Measurements from ENCODE around the gene TAGLN. TPM values are rescaled to one million over a fixed set of nuclear protein-coding genes. Genes with fewer than 3 reads are reported as not detected.

TAGLN gene
- polyA plus RNA-seq, 3 donors = 124 to 132 (median 129) TPM

DNA sequence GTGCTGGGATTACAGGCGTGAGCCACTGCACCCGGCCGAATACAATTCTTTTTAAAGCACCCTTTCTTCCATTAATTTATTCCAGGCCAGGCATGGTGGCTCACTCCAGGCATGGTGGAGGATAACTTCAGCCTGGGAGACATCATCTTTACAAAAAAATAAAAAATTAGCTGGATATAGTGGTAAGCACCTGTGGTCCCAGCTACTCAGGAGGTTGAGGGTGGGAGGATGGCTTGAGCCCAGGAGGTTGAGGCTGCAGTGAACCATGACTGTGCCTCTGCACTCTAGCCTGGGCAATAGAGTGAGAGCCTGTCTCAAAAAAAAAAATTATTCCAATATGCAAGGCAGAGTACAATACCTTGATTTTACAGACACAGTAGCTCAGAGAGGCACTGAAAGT lies 11.4 kb downstream of the TAGLN start:
- no peak for DNase-seq (ENCODE audit: low read depth in 3 of 3, low spot score in 2 of 3)

DNA sequence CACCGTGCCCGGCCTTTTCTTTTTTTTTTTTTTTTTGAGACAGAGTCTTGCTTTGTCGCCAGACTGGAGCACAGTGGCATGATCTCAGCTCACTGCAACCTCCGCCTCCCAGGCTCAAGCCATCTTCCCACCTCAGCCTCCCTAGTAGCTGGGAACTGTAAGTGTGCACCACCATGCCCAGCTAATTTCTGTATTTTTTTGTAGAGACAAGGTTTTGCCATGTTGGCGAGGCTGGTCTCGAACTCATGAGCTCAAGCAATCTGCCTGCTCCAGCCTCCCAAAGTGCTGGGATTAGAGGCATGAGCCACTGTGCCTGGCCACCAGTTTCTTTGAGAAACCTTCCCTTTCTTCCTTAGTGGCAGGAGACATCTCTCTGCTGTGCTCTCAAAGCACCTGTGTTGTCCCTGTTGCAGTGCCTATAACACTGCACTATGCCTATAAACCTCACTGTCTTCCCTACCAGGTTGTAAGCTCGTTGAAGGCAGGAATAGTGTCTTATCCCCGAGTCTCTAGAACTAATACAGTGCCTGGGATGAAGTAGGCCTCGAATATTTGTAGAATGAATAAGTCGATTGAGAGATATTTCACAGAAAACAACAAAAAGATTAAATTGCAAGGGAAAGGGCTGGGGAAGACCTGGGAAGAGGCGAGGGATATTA lies 13.7 kb downstream of the TAGLN start:
- DNase-seq (ENCODE audit: low read depth in 3 of 3, low spot score in 2 of 3) = no peak

DNA sequence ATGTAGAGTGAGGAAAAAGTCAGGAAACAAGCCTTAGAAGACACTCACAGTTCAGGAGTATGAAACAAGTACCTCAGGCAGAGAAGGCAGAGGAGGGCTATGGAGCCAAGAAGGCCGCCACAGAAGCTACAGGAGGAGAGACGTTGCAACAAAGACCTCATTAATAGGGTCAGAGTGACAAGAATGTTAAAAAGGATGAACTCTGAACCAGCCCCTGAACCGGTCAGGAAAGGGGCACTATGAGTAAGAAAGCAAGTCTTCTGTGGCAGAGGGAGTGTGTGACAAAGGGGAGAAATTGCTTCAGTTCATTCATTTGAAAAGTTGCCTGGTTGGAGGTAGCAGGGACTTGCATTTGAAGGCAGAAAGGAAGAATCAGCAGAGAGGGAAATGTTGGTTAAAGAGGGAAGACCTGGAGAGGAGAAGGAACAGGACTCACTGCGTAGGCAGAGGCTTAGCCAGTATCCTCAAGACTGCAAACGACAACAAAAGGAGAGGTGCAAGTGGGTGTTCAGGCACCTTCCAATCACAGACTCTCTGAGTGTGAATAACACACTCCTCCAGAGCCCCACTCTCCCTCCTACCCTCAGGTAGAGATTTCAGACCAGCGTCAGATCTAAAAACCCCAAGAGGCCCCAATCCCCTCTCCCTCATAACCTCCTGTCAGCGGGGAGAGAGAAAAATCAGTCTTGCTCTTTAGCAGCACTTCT lies 15.4 kb downstream of the TAGLN start:
- DNase-seq (ENCODE audit: low read depth in 3 of 3, low spot score in 2 of 3) = no peak

DNA sequence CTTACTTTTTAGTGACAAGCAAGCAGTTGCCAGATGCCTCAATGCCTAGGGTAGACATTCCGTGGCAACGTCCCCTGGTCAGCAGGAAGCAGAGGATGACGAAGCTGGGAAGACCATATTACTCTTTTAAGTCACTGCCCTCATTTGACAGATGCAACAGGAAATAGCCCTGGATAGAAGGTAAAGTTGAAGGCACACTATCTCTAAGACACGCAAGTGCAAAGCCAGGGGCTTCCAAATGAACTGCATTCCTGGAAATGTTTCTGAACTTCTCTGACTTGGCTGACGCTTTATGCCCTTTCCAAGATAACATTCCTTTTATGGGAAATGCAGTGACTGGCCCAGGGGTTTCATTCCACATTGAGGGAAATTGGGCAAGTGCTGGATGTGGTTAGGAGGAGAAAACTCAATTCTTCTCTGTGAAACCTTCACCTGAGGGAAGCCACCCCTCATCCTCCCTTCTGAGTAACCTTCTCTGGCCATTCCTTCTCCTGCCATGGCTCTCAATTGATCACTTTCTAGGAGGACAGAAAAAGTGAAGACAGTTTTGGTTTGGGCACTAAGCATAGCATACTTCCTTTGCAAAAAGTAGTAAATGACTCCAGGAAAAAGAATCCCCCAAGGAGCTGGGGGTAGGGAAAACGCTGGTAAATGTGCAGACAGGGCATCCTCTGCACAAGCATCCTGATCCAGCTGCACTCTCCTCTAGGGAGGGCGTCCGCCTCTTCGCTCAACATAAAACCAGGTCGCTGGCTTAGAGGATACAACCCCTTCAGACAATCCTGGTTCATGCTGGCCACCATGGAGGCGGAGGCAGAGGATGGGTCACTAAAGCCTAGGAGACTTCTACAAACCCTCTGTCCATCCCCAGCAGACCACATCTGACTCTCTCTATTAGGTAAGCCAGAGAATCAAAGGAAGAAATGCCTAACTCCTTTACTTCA lies 18.2 kb downstream of the TAGLN start:
- DNase-seq (ENCODE audit: low read depth in 3 of 3, low spot score in 2 of 3) = no peak

DNA sequence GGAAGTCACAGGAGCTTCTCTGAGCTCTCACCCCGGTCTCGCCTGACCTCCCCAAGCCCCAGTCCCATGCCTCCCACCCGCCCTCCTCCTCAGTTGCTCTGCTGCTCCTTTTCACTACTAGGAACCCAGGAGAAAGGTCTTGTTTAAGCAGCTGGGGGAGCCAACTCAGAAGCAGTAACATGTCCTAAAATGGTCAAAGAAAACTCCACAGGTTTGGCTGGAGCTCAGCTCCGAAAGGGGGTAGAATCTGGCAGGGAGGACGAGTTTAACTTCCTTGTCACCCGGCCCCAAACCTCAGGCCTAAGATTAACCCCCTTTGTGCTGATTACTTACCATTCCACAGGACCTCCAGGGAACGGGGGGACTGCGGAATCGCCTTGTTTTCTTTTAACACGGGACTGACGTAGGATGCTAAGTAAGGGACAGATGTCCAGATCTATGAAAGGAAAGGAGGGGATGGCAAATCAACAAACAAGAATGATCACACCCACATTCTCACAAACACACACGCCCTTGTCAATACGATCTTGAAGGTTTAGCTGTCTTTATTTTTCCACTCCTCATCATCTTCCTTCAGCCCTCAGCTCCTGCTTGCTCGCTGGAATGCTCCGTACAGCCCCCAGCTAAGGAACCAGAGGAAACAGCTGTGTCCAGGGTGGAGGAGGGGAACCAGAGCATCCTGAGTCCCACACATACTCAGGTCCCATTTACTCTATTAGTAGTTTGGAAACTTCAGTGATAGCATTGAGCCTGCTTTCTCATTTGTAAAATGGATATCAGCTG lies 19.2 kb downstream of the TAGLN start:
- no peak for DNase-seq (ENCODE audit: low read depth in 3 of 3, low spot score in 2 of 3)

DNA sequence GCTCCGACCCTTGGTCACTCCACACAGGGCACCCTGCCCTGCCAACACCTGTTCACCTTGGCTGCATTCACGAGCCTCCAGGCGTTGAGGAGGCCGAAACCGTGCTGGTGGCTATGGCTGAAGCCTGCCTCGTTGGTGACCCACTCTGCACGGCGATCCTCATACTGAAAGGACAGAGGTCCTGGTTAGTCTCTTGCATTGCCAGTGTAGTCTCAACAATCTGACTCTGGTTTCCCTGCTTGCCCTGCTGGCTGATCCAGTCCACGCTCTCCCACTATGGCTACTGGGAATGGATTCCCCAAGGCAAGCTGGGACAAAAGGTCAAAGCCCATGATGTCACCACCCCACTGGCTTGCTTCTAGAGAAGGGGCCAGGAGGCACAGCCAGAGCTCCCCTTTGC lies 19.8 kb downstream of the TAGLN start:
- no peak for DNase-seq (ENCODE audit: low read depth in 3 of 3, low spot score in 2 of 3)

DNA sequence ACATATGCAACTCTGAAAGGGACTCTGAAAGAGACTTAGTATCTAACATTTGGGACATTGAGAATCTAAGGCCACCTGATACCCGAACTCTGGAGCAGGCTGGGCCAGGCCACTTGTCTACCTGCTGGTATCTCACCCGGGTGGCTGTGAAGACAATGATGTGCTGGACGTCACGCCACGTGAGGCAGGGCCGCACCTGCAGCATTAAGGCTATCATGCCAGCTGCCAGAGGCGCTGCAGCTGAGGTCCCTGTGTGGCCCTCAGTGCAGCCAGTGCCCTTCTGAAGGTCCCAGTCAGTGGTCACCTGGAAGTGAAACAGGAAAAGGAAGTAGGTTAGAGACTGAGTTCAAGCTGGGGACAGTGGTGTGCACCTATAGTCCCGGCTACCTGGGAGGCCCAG lies 20.3 kb downstream of the TAGLN start:
- no peak for DNase-seq (ENCODE audit: low read depth in 3 of 3, low spot score in 2 of 3)

DNA sequence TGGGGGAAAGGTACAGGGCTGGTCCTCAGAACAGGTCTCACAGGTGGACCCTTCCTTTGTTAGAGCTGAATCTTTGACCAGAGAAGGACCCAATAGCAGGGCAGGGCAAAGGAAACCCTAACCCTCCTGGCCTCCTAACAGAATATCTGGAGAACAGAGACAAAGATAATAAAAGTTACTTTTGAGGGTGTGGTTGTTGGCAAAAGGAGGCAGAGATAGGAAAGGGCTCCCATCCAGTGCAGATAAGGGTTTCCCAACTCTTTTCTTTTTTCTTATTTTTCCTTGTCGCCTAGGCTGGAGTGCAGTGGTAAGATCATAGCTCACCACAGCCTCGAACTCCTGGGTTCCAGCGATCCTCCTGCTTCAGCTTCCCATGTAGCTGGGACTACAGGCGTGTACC lies 20.8 kb downstream of the TAGLN start:
- no peak for DNase-seq (ENCODE audit: low read depth in 3 of 3, low spot score in 2 of 3)

DNA sequence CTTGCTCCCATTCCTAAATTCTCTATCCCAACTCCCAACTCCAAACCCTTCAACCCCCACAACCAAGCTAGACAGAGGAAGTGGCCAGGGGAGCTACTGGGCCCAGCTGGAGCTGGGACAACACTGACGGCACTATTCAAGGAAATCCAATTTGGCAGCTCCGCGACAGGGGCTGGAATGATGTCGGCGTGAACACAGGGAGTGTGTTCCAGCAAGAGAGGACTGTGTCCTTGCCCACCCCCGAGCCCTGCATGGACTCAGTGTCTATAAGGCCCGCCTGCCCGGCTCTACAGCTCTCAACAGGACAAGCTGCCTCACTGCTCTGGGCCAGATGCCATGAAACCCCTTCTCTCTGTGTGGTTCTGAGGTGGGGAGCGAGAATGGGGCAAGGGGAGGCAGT lies 21.4 kb downstream of the TAGLN start:
- no peak for DNase-seq (ENCODE audit: low read depth in 3 of 3, low spot score in 2 of 3)

DNA sequence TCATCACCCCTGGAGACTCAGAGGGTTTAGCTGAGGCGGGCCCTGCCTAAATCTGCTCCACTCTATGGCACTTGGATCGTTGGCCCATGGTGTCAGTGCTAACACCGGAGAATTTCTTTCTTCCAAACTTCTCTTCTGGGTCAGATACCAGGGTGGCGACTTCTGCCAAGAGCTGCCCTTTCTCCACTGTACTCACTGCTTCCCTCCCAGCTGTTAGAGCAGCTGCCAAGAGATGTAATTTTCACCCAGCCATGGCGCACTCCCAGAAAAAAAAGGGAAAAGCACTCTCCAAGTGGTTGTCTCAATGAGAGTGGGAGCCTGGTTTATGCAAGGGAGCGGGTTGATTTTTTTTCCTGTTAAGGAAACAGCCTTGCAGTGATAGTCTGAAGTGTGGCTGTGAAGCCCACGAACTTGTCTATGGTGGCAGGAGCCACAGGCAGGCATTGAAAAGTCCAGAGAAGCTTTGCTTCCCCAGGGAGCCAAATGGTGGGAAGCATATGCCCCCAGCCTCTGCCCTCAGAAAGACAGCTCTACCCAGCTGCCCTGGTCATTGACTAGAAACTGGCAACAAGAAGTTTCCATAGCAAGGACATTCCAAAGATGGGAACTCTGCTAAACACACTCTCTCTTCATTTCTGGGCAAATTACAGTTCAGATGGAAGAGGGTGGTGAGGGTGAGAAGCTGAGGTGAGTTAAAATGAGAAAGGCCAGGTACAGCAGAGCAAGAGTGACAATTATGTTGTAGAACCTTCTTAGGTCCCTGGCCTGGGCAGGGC lies 22.0 kb downstream of the TAGLN start:
- no peak for DNase-seq (ENCODE audit: low read depth in 3 of 3, low spot score in 2 of 3)

DNA sequence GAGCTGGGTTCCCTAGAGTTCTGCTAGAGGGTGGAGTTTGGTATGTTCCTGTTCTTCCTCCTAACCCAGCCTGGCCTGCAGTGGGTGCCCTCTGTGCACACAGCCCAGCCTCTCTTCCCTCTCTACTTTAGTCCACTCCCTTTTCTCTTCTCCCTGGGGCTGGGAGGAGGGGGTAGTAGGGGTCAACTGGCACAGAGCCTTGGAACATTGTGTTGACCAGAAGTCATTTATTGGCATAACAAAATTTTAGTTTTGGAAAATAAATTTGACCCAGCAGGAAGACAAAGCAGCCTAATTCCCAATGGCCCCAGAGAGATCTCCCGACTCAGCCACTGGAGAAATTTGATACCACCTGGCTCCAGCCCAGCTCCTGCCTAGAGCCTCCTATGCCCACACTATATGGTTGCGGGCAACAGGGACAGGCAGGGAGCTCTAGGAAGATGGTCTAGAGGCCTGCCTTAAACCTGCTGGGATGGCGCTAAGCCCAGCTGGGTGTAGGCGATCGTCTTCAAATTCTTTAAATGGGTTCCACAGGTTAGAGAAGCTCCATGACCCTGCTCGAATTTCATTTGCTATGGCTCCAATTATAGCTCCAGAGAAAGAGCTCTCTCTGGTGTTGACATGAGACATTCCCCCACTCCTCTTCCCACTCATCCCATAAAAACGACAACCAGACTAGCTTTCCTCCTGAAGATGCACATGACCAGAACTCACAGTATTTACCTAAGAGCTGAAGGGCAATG lies 22.8 kb downstream of the TAGLN start:
- no peak for DNase-seq (ENCODE audit: low read depth in 3 of 3, low spot score in 2 of 3)

DNA sequence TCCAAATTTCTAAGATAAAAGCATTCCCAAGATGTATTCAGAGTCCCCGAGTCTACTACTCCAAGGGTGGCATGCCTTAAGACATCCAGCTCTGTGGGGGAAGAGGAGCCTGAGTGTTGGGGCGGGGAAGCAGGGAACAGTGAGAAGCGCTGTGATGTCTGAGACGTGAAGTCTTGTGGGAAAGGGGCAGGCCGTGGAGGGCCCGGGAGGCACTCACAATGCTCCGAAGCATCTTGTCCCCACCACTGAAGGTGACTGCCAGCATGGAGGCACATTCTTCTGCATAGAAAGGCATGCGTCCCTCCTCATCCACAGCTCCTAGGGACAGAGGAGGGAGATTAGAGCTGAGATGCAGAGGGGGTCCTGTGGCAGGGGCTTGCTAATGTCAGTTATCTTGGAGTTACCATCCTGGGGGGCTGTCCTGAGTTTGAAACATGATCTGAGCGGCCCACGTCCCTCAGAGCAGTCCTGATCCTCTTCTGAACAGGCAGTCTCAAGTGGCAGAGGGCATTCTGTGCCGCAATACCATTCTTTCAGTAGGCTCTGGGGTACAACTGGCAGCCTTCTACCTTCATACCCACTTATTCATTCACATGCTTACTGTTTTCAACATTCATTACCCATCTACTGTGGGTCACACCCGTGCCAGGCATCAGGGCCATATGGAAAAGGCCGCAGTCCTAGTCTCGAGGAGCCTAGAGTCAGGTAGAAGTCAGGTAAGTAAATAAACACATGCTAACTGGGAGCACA lies 24.0 kb downstream of the TAGLN start:
- no peak for DNase-seq (ENCODE audit: low read depth in 3 of 3, low spot score in 2 of 3)

DNA sequence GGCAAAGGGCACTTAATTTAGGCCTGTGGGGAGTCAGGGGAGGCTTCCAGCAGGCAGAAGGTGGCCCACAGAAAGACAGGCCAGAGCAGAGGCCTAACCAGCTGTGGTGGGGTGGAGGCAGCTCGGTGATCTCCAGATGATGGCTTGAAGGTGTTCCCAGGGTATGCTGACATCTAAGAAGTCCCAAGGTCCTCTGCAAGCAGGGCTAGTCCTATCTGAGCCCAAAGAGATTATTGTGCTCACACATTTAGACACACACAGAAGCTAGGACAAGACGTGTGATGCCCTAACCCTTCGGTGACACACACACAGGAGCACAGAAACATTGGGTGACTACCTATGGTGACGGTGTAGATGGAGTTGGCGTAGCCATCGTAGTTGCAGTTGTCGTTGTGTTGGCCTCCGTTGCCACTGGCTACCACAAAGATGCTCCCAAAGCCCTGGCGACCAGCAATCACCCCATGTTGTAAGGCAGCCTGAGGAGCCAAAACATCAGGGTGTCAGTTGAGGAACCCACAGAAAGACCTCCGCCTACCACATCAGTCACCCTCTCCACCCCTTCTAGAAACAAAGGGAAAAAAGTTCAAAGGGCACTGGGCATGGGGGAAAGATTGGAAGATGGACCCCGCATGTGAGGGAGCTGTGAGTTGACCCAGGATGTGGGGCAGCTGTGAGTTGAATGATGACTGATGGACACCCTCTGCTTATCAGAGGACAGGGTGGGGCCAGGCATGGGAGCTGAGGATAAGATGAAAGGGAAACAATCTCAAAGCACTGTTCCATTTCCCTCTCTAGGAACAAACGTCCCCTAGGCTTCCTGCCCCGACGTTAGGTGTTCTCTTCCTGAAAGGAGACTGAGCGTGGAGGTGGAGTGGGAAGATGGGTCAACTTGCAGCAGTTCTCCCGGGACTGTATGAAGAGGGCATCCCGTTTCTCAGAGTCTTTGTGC lies 24.8 kb downstream of the TAGLN start:
- no peak for DNase-seq (ENCODE audit: low read depth in 3 of 3, low spot score in 2 of 3)

DNA sequence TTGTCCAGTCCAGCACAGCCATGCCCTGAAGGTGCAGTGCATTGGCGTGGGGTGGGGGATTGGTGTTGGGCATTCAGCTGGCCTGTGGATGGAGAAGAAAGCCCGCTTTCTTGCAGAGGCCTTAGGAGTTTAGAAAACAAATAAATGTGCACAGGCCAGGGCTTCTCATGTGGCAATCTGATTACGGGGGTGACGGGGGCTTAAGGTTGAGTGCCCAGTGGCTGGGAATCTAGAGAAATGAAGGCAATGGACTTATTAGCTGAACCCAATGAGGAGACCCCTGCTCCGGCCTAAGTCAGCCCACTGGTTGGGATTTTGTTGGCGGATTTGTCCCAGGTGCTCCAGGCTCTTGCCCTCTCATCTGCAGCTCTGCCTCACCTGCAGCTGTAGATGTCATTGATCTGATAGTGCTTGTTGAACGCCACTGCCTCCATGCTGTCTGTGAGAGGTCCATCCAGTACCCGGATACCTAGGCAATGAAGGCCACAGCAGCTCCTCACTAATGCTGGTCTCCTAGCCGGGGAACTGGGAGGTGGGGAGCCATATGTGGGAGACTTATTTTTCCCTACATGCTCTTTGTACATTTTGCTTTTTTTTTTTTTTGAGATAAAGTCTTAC lies 26.5 kb downstream of the TAGLN start:
- no peak for DNase-seq (ENCODE audit: low read depth in 3 of 3, low spot score in 2 of 3)

DNA sequence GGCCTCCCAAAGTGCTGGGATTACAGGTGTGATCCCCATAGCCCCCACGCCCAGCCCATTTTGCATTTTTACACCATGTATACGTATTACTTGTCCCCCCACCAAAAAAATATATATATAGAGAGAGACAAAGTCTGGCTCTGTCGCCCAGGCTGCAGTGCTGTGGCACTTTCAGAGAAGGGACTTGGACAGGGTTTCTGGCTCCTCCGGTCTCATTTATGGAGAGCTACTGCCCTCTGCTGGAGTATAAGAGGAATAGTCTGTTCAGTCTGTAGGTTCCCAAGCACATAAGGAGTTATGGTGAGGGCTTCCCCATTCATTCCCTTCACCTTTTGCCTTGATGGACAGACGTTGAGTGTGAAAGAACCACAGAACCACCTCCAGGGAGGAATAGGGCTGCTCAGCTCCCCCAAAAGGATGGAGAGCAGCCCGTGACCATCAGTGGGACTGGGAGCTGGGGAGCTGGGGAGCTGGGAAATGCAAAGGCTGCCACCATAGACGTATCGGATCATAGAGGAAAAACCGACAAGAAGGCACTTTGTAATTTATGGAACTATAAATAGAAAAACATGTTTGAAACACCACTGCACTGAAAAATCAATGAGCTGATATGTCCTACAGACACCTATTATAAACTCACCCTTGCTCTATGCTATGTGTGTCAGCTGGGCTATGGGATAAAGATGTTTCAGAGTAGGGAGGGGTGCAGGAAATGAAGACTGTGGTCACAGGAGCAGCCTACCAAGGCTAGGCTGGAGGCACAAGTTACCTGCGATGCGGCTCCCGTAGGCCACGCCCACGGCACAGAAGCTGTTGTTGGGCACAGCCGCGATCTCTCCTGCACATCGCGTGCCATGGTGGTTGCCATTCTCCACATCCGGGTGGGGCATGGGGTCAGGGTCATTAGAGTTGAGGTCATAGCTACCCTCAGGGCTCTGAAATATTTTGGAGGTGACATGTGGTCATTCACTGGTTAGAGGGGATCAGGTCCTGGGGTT lies 27.5 kb downstream of the TAGLN start:
- peak in 2 of 3 donors; percentile 70 to 75 for DNase-seq (ENCODE audit: low read depth in 3 of 3, low spot score in 2 of 3)

DNA sequence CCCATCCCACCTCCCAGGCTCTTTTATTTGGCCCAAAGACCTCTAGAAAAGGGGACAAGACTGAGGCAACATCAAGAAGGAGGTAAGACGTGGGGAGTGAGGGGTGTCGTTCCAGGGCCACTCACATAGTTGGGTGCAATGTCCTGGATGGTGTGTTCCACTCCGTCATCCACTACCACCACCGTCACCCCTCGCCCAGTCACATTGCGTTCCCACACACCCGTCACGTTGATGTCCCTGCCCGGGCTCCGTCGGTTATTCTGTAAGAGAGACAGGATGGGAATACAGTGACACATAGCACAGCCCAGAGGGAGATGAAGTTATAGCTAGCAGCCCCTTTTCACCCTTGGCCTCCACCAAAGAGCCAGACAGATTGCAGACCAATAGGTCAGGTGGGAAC lies 28.9 kb downstream of the TAGLN start:
- DNase-seq (ENCODE audit: low read depth in 3 of 3, low spot score in 2 of 3) = no peak
